Measurements from ENCODE around the gene SELENOO. TPM values are rescaled to one million over a fixed set of nuclear protein-coding genes. Genes with fewer than 3 reads are reported as not detected.

Gene SELENOO
- total RNA-seq, result 18.5 and 21.0 TPM in 2 replicates

GRCh38 chr22:50200461-50201190 is at the start of gene SELENOO:
Gene SELENOO, plus strand, starts transcription at chr22:50201011. Its CDS starts 26 bp downstream, at chr22:50201037.

GRCh38 chr22:50170453-50171318 is 30.1 kb upstream of the SELENOO start, which contains the start of gene PANX2:
Gene PANX2, plus strand, starts transcription at chr22:50170731. Its CDS starts 0 bp downstream, at chr22:50170731.

GRCh38 chr22:50185375-50186087 is 15.3 kb upstream of the SELENOO start, which contains the start of gene TRABD:
Gene TRABD, plus strand, starts transcription at chr22:50185913. Its CDS starts 7,148 bp downstream, at chr22:50193061.

GRCh38 chr22:50244420-50245213 is 43.8 kb downstream of the SELENOO start, which contains the start of gene TUBGCP6:
Gene TUBGCP6, minus strand, starts transcription at chr22:50245023. Its CDS starts 564 bp downstream, at chr22:50244459.

GRCh38 chr22:50250555-50251476 is 50.0 kb downstream of the SELENOO start, which contains the start of gene HDAC10:
Gene HDAC10, minus strand, starts transcription at chr22:50251265. Its CDS starts 233 bp downstream, at chr22:50251032.

GRCh38 chr22:50261615-50262459 is 61.0 kb downstream of the SELENOO start, which contains the start of gene MAPK12:
Gene MAPK12, minus strand, starts transcription at chr22:50261683. Its CDS starts 174 bp downstream, at chr22:50261509.

Other genes starting within 250 kb of the SELENOO start
- 104 and 136 TPM in 2 replicates for gene PIM3, start 240.2 kb upstream of the SELENOO start, total RNA-seq
- 0.13 and 0.22 TPM in 2 replicates for gene IL17REL, start 188.2 kb upstream of the SELENOO start, total RNA-seq
- not detected in 2 replicates for gene TTLL8, start 142.7 kb upstream of the SELENOO start, total RNA-seq
- gene MLC1, start 115.6 kb upstream of the SELENOO start, total RNA-seq, result not detected in 2 replicates
- gene MOV10L1, start 111.0 kb upstream of the SELENOO start, total RNA-seq, result 20.2 and 44.9 TPM in 2 replicates
- 1.7 TPM in 2 replicates for gene PANX2, start 30.3 kb upstream of the SELENOO start, total RNA-seq
- gene TRABD, start 15.1 kb upstream of the SELENOO start, total RNA-seq, result 30.6 and 36.8 TPM in 2 replicates
- 28.3 and 28.7 TPM in 2 replicates for gene TUBGCP6, start 44.0 kb downstream of the SELENOO start, total RNA-seq
- gene HDAC10, start 50.3 kb downstream of the SELENOO start, total RNA-seq, result 17.0 and 17.4 TPM in 2 replicates
- gene MAPK12, start 60.7 kb downstream of the SELENOO start, total RNA-seq, result 40.8 and 49.9 TPM in 2 replicates
- gene MAPK11, start 69.4 kb downstream of the SELENOO start, total RNA-seq, result 10.1 and 10.8 TPM in 2 replicates
- gene PLXNB2, start 106.6 kb downstream of the SELENOO start, total RNA-seq, result 64.2 and 73.9 TPM in 2 replicates
- gene DENND6B, start 126.0 kb downstream of the SELENOO start, total RNA-seq, result 1.1 and 1.7 TPM in 2 replicates
- gene PPP6R2, start 142.3 kb downstream of the SELENOO start, total RNA-seq, result 47.9 and 48.7 TPM in 2 replicates

All from thoracic aorta endothelial cell (primary cell).